ENCODE results near the gene ISG15.
"Not testable (repeated sequence)": the region's sequence is repeated elsewhere in the genome, so short reads cannot be mapped to it uniquely, and the experiment has no call there.

Gene ISG15

GRCh38 chr1:975896-976683 lies 37.2 kb upstream of the ISG15 start:
- peak; percentile 35 to 62 for DNase-seq

GRCh38 chr1:976791-977190 lies 36.5 kb upstream of the ISG15 start:
- not testable (repeated sequence) for DNase-seq

DNA sequence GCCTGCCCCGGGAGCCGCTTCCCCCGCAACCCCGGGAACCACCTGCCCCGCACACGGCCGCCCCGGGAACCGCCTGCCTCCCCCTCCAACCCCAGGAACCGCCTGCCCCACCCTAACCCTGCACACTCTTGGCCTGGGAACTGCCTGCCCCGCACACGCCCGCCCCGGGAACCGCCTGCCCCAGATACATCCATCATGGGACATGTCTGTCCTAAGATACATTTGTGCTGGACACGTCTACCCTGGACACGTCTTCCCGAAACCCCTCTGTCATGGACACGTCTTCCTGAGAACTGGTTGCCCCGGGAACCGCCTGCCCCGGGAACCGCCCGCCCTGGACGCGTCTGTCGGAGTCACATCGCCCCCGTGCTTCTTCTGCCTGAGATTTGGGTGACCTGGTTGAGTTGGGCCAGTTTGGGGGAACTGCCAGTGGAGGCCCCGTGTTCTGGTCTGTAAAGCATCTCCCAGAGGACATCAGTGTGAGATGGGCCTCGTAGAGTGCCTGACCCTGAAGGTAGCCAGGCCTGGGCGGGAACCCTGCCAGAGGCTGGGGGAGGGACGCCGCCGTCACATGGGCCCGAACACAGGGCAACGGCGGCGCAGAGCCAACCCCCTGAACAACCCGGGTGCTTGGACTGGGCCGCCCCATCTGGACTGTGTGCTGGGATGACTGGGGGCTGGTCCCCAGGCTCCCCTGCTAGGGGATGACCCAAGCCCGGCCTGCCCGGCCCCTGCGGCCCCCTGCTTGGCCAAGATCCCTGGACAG lies 35.0 kb upstream of the ISG15 start:
- DNase-seq = peak in 1 of 2 experiments; percentile 10

- DNase-seq = no peak
Measured at GRCh38 chr1:978835-979743, 34.2 kb upstream of the ISG15 start.

DNA sequence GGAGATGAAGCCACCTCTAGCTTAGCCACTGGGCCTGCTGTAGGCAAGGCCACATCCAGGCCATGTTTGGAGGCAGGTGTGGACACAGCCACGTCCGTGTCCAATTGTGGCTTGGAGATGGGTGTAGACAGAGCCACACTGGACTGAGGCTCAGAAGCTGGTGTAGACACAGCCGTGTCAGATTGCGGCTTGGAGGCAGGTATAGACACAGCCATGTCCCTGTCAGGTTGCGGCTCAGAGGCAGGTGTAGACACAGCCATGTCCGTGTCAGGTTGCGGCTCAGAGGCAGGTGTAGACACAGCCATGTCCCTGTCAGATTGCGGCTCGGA lies 33.6 kb upstream of the ISG15 start:
- no peak for DNase-seq

GRCh38 chr1:980137-980571 lies 33.1 kb upstream of the ISG15 start:
- DNase-seq = no peak

GRCh38 chr1:980602-981395 lies 32.5 kb upstream of the ISG15 start:
- DNase-seq = no peak

DNA sequence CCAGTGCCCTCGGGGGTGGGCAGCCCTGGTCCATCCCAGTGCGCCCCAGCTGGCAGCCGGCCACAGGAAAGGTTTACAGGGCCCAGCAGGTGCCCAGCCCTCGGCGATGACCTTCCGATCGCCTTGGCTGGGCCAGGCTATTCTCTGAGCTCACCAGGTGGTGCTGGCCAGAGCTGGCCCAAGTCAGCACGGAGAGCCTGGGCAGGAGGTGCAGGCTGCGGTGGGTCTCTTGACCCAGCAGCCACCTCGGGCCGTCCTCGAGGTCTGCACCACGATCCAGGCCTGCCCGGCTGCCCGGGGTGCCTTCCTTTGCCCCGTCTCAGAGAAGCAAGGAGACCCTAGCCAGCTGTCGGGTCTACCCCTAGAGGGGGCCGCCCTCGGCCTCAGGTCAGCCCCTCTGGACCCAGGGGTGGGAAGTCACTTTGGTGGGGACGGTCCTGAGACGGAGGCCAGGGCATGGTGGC lies 31.8 kb upstream of the ISG15 start:
- no peak for DNase-seq

DNA sequence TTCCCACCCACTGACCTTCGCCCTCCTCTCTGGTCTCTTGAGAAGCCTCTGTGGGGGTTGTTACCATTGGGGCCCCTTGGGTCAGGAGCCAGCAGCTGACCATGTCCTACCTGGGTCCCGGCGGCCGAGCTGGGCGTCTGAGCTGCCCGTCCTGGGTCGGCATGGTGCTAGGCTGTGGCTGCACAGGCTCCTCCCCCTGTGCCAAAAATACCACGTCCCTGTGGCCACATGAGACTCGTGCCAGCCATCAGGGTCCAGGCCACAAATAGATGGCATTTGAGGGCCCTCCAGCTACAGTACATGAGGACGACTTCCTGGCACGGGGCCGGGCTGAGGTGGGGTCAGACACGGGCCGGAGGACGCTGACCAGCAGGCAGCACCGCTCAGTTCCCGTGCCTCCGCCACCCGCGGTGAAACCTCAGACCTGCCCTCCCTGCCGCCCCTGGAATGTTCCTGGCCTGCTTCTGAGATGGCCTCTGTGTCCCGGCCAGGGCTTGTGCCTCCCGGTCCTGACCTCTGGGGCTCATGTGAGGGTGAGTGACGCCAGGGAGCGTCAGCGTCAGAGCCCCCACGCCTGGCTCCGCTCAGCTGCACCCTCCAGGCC lies 31.2 kb upstream of the ISG15 start, which contains the start of gene PERM1:
Gene PERM1, minus strand, starts transcription at position 139 of the 604 bp plus-strand sequence. CDS start 1,064 bp downstream, outside the sequence.
- DNase-seq = no peak

DNA sequence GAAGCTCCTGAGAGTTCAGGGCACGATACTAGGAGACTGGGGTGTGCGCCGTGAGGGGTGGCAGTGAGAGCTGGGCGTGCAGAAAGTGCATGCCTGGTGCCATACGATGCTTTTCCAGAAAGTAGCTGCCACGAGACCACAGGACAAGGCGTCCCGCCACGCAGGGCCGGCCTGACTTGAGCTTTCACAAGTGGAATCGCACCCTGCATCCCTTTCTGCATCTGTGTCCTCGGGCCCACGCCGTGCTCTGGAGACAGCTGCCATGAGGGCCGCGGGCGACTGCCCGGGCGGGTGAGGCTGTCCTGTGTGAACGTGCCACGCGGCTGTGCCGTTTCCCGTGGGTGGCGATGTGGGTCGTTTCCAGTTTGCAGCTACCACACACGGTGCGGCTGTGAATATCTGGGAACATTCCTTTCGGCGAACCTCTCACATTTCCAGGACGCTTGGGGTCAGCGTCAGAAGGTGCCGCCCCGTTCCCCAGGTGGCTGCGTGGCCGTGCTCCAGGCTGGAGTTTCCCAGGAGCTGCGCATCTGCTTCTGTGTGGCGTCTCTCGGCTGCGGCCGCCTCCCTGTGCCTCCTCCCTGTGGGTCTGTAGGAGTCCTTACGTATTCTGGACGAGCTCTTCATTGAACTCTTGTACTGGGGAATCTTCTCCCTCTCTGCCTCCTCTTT lies 30.4 kb upstream of the ISG15 start:
- DNase-seq = no peak

DNA sequence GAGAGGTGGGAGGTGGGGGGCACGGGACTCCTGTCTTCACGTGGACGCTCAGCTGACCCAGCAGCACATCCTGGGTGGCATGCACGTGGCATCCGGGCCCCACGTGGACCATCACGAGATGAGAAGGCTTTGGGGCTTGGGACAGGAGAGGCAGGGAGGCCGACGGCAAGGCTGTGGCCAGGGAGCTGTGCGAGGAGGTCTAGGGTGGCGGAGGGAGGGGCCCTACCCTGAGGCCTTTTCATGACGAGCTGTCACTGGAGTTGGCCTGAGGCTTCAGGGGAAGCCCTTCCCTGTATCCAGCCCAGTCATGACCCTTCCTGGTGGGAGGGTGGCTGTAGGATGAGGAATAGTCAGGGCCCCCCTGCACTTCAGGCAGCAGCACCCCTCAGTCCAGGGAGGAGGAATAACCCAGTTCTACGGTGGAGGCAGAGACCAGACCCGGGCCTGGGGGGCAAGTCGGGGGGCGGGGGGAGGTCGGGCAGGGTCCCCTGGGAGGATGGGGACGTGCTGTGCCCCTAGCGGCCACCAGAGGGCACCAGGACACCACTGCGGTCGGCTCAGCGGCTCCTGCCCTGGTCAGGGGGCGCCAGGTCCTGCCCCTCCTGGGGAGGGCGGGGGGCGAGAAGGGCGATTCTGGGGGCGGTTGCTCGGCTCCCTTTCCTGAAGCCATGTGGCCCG lies 29.4 kb upstream of the ISG15 start:
- DNase-seq = peak in 1 of 2 experiments; percentile 9

DNA sequence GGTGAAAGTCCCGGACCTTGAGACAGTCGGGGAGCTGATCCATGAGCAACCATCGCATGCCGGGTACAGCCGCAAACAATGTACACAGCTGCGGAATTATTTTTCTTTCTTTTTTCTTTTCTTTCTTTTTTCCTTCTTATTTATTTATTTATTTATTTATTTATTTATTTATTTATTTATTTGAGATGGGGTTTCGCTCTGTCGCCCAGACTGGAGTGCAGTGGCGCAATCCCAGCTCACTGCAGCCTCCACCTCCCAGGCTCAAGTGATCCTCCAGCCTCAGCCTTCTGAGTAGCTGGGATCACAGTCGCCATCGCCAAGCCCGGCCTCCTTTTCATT lies 28.9 kb upstream of the ISG15 start:
- no peak for DNase-seq

GRCh38 chr1:985126-985525 lies 28.2 kb upstream of the ISG15 start:
- DNase-seq = no peak

- DNase-seq = not testable (repeated sequence)
Measured at GRCh38 chr1:988061-988460, 25.2 kb upstream of the ISG15 start.

- DNase-seq = not testable (repeated sequence)
Measured at GRCh38 chr1:991275-991674, 22.0 kb upstream of the ISG15 start.

- DNase-seq = no peak
Measured at GRCh38 chr1:991895-992294, 21.4 kb upstream of the ISG15 start.

GRCh38 chr1:992362-992761 lies 20.9 kb upstream of the ISG15 start:
- no peak for DNase-seq

DNA sequence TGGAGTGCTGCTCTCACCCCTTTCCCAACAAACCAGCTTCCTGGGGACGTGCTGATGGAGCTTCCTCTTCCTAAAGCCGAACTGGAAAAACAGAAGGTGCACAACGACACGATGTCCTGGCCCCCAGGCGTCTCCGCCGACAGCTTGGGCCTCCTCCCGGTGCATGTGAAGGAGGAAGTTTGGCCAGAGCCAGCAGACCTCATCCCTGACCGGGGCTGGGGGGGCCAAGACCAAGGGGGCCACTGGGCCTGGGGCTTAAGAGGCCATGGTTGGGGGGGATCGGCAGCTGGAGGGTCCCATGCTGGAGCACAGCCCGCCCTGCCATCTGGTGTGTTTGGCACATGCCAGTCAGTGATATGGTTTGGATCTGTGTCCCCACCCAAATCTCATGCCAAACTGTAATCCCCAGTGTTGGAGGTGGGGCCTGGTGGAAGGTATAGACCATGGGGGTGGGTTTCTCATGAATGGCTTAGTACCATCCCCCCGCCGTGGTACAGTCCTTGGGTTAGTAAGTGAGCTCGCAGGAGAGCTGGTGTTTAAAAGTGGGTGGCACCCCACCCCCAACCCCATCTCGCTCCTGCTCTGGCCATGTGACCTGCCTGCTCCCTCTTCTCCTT lies 19.8 kb upstream of the ISG15 start:
- no peak for DNase-seq

GRCh38 chr1:994546-994945 lies 18.8 kb upstream of the ISG15 start:
- not testable (repeated sequence) for DNase-seq
